ENCODE data around the gene CMTM4. TPM values are rescaled to one million over a fixed set of nuclear protein-coding genes. Genes with fewer than 3 reads are reported as not detected.

Gene CMTM4
- polyA plus RNA-seq, 1 donor (not counting 4 experiments of a cell fraction or from before 2014, with no cell fraction given): 23.1 TPM

DNA sequence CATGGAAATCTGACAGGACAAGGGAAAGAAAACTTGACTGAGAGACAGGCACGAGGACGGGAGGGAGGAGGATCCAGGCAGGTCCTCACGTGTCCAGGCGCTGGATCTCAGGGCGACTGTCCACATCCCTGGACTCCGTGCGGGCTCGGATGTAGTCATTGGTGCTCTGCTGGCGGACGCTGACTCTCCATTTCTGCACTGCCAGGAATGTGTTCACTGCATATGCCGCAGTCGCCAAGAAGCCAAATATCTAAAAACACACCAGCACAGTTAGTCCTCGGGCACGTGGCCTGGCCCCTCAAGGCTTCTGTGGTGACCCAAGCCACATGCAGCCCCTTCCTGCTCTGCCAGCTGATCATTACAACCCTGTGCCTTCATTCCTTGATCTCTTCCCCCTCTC is 74.6 kb downstream of the CMTM4 start:
- dilution Hi-C loops (cut with MboI; ENCODE audit: extremely low pct_ligation_motif_present, low sequenced_read_pairs): no loop called here
- FAIRE-seq (no peak), DNase-seq (ENCODE audit: low read depth, low spot score) (no peak)
- H3K4me3 ChIP-seq (ENCODE audit: control insufficient read depth in 2 of 3, extremely low read depth in 1 of 3, insufficient read depth in 2 of 3, low read depth in 1 of 3, low read length in 3 of 3): no peak overlapping the region
- H3K4me1 ChIP-seq (ENCODE audit: control insufficient read depth, extremely low read depth, insufficient read depth, low read length): peaks cover 30% of the 10 kb centered on the region
- no peak overlapping the region for H3K4me2 ChIP-seq (ENCODE audit: control insufficient read depth, extremely low read depth, insufficient read depth, low read depth, low read length)
- no peaks in the 10 kb centered on the region for H3K9me3 ChIP-seq (ENCODE audit: control insufficient read depth, low read depth, low read length)
- no peaks in the 10 kb centered on the region for H3K27me3 ChIP-seq (ENCODE audit: control insufficient read depth, extremely low read depth, insufficient read depth, low read length)
- peaks cover 3 to 9% of the 10 kb centered on the region in 2 experiments for H3K36me3 ChIP-seq (ENCODE audit: control insufficient read depth in 2 of 2, extremely low read depth in 1 of 2, insufficient read depth in 2 of 2, low read length in 2 of 2)
- TF ChIP-seq, protein P1, sequence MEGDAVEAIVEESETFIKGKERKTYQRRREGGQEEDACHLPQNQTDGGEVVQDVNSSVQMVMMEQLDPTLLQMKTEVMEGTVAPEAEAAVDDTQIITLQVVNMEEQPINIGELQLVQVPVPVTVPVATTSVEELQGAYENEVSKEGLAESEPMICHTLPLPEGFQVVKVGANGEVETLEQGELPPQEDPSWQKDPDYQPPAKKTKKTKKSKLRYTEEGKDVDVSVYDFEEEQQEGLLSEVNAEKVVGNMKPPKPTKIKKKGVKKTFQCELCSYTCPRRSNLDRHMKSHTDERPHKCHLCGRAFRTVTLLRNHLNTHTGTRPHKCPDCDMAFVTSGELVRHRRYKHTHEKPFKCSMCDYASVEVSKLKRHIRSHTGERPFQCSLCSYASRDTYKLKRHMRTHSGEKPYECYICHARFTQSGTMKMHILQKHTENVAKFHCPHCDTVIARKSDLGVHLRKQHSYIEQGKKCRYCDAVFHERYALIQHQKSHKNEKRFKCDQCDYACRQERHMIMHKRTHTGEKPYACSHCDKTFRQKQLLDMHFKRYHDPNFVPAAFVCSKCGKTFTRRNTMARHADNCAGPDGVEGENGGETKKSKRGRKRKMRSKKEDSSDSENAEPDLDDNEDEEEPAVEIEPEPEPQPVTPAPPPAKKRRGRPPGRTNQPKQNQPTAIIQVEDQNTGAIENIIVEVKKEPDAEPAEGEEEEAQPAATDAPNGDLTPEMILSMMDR (optimal IDR thresholded peaks at IDR 0.05 in 1 of 3, IDR thresholded peaks at IDR 0.05 in 1 of 3, conservative IDR thresholded peaks at IDR 0.05 in 1 of 3; ENCODE audit: extremely low read depth in 1 of 3, insufficient read depth in 2 of 3, low read length in 3 of 3): no peak
- TF ChIP-seq EZH2 (IDR thresholded peaks at IDR 0.05; ENCODE audit: low read length): no peak
- H3K9ac ChIP-seq (ENCODE audit: control insufficient read depth, extremely low read depth, insufficient read depth, low read length): no peak overlapping the region
- H4K20me1 ChIP-seq (ENCODE audit: control insufficient read depth, extremely low read depth, insufficient read depth, low read length): no peaks in the 10 kb centered on the region
- H3K9me1 ChIP-seq (ENCODE audit: control insufficient read depth, extremely low read depth, insufficient read depth, low read length): no peaks in the 10 kb centered on the region
- no peak overlapping the region for H3K27ac ChIP-seq (ENCODE audit: control insufficient read depth, insufficient read depth, low read length)
- H2AFZ ChIP-seq (ENCODE audit: control insufficient read depth, low read length): no peak overlapping the region
- H3K79me2 ChIP-seq (ENCODE audit: control insufficient read depth, insufficient read depth, low read length): no peaks in the 10 kb centered on the region

DNA sequence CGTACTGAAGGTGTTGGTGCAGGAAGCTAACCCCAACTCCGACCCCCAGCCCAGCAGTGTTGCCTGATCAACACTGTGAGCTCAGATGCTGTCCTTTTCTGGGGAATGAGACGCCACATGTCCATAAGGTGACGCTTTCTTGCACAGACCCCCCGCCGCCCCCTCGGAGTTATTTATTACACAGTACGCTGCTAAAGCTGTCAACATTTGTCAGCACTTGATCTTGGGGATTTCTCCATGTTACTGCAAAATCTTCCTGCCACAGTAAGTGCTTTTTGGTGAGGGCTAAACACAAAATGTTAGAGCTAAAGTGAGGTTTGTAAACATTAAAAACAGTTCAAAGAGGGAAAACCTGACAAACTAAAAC is 76.1 kb downstream of the CMTM4 start:
- no peak overlapping the region for H2AFZ ChIP-seq (ENCODE audit: control insufficient read depth, low read length)
- TF ChIP-seq, protein P1 (optimal IDR thresholded peaks at IDR 0.05 in 1 of 3, IDR thresholded peaks at IDR 0.05 in 1 of 3, conservative IDR thresholded peaks at IDR 0.05 in 1 of 3; ENCODE audit: extremely low read depth in 1 of 3, insufficient read depth in 2 of 3, low read length in 3 of 3): no peak
- H4K20me1 ChIP-seq (ENCODE audit: control insufficient read depth, extremely low read depth, insufficient read depth, low read length): no peaks in the 10 kb centered on the region
- H3K27ac ChIP-seq (ENCODE audit: control insufficient read depth, insufficient read depth, low read length): no peak overlapping the region
- no peaks in the 10 kb centered on the region for H3K9me1 ChIP-seq (ENCODE audit: control insufficient read depth, extremely low read depth, insufficient read depth, low read length)
- H3K4me3 ChIP-seq (ENCODE audit: control insufficient read depth in 2 of 3, extremely low read depth in 1 of 3, insufficient read depth in 2 of 3, low read depth in 1 of 3, low read length in 3 of 3): no peak overlapping the region
- no peak for FAIRE-seq
- no peak overlapping the region for H3K4me2 ChIP-seq (ENCODE audit: control insufficient read depth, extremely low read depth, insufficient read depth, low read depth, low read length)
- no peak for DNase-seq (ENCODE audit: low read depth, low spot score)
- H3K27me3 ChIP-seq (ENCODE audit: control insufficient read depth, extremely low read depth, insufficient read depth, low read length): no peaks in the 10 kb centered on the region
- no peaks in the 10 kb centered on the region for H3K79me2 ChIP-seq (ENCODE audit: control insufficient read depth, insufficient read depth, low read length)
- no peak overlapping the region for H3K9ac ChIP-seq (ENCODE audit: control insufficient read depth, extremely low read depth, insufficient read depth, low read length)
- peaks cover 3 to 13% of the 10 kb centered on the region in 2 experiments for H3K36me3 ChIP-seq (ENCODE audit: control insufficient read depth in 2 of 2, extremely low read depth in 1 of 2, insufficient read depth in 2 of 2, low read length in 2 of 2)
- no peaks in the 10 kb centered on the region for H3K9me3 ChIP-seq (ENCODE audit: control insufficient read depth, low read depth, low read length)
- dilution Hi-C loops (cut with MboI; ENCODE audit: extremely low pct_ligation_motif_present, low sequenced_read_pairs): no loop called here
- H3K4me1 ChIP-seq (ENCODE audit: control insufficient read depth, extremely low read depth, insufficient read depth, low read length): peaks cover 24% of the 10 kb centered on the region
